ENCODE results near the gene DEFB128. TPM values are rescaled to one million over a fixed set of nuclear protein-coding genes. Genes with fewer than 3 reads are reported as not detected.

DEFB128 gene
- total and polyA plus RNA-seq, 8 donors: not detected

- DNase-seq (no peak), ATAC-seq (no peak), FAIRE-seq (no peak)
- H3K4me3 ChIP-seq: no peak overlapping the region
- H3K27me3 ChIP-seq: no peaks in the 10 kb centered on the region
- H3K36me3 ChIP-seq: no peaks in the 10 kb centered on the region
- intact Hi-C loops (cut with DNase I): no loop called here
- H3K4me1 ChIP-seq: no peaks in the 10 kb centered on the region
- no peak overlapping the region for H3K27ac ChIP-seq
- 53 to 70% methylated on average over 4 of the region's 4 CpGs for WGBS, 2 donors
- H3K9me3 ChIP-seq: no peaks in the 10 kb centered on the region
- no peak for TF ChIP-seq CTCF (IDR thresholded peaks at IDR 0.05)
These were observed 10.5 kb upstream of the DEFB128 start for GRCh38 chr20:199996-200395.

GRCh38 chr20:198225-198624 is 8.7 kb upstream of the DEFB128 start:
- no peak for DNase-seq
- no peaks in the 10 kb centered on the region for H3K36me3 ChIP-seq
- 87 to 91% methylated on average over 1 of the region's 1 CpG for WGBS, 2 donors
- no peak for ATAC-seq
- intact Hi-C loops (cut with DNase I): no loop called here
- no peak overlapping the region for H3K4me3 ChIP-seq
- no peaks in the 10 kb centered on the region for H3K9me3 ChIP-seq
- H3K4me1 ChIP-seq: no peaks in the 10 kb centered on the region
- no peak for FAIRE-seq
- no peak for TF ChIP-seq CTCF (IDR thresholded peaks at IDR 0.05)
- H3K27me3 ChIP-seq: no peaks in the 10 kb centered on the region
- H3K27ac ChIP-seq: no peak overlapping the region

GRCh38 chr20:187733-188132 is 1.8 kb downstream of the DEFB128 start:
- Histone ChIP-seq H3K9me3 (no peaks in the 10 kb centered on the region), H3K27me3 (no peaks in the 10 kb centered on the region), H3K4me3 (no peak overlapping the region), H3K4me1 (no peaks in the 10 kb centered on the region), H3K27ac (no peak overlapping the region), H3K36me3 (no peaks in the 10 kb centered on the region)
- no peak for DNase-seq
- 44 to 58% methylated on average over 2 of the region's 2 CpGs for WGBS, 2 donors
- FAIRE-seq: no peak
- intact Hi-C loops (cut with DNase I): no loop called here
- no peak for ATAC-seq
- TF ChIP-seq CTCF (IDR thresholded peaks at IDR 0.05): no peak

- Histone ChIP-seq H3K4me1 (peaks cover 0 to 7% (median 0%) of the 10 kb centered on the region in 3 donors), H3K27me3 (no peaks in the 10 kb centered on the region), H3K27ac (no peak overlapping the region), H3K4me3 (no peak overlapping the region), H3K36me3 (no peaks in the 10 kb centered on the region), H3K9me3 (no peaks in the 10 kb centered on the region)
- ATAC-seq: no peak
- no peak for FAIRE-seq
- no peak for DNase-seq
- intact Hi-C loops (cut with DNase I): no loop called here
- 50 to 55% methylated on average over 2 of the region's 2 CpGs for WGBS, 2 donors
- TF ChIP-seq CTCF (IDR thresholded peaks at IDR 0.05): no peak
These were observed 5.2 kb downstream of the DEFB128 start for GRCh38 chr20:184288-184687.

GRCh38 chr20:168876-169275 is 20.6 kb downstream of the DEFB128 start:
- DNase-seq: no peak
- intact Hi-C loops (cut with DNase I): no loop called here
- no peak for ATAC-seq
- FAIRE-seq: no peak
- H3K9me3 ChIP-seq: no peaks in the 10 kb centered on the region
- no peaks in the 10 kb centered on the region for H3K36me3 ChIP-seq
- no peaks in the 10 kb centered on the region for H3K4me1 ChIP-seq
- WGBS, 2 donors: 66 to 80% methylated on average over 2 of the region's 2 CpGs
- no peaks in the 10 kb centered on the region for H3K27me3 ChIP-seq
- H3K4me3 ChIP-seq: no peak overlapping the region
- TF ChIP-seq CTCF (IDR thresholded peaks at IDR 0.05): no peak
- H3K27ac ChIP-seq: no peak overlapping the region

Measured in pancreas (tissue), 10 donors.